ENCODE measurements around the gene SYNCRIP. TPM values are rescaled to one million over a fixed set of nuclear protein-coding genes. Genes with fewer than 3 reads are reported as not detected.
A peak's percentile ranks its signal among the peaks of the same experiment; 100 is the strongest.

Gene SYNCRIP
- total and polyA plus RNA-seq, 2 experiments from 2014 or later, result 62.1 to 78.1 TPM

DNA sequence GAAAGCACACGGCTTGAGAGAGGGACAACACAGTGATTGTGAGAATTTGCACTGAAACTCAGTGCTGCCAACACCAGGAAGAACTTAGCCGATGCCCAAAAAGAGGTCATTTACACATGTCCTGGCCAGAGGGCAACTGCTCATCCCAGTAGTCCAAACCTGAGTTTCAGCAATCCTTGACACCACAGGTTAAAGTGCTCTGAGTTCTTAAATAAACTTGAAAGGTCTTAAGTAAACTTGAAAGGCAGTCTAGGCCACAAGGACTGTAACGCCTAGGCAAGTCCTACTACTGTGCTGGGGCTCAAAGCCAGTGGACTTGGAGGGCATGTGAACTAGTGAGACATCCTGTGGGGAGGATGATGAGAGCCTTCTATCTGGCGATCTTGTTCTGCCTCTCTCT lies 63.1 kb downstream of the SYNCRIP start:
- Histone ChIP-seq H3K4me1 (ENCODE audit: insufficient read depth) (peaks cover 16% of the 10 kb centered on the region), H3K27ac (peak overlapping the region; percentile 88)
- 81% methylated on average over 4 of the region's 4 CpGs for WGBS (ENCODE audit: low lambda C conversion rate, missing lambda C conversion rate)

DNA sequence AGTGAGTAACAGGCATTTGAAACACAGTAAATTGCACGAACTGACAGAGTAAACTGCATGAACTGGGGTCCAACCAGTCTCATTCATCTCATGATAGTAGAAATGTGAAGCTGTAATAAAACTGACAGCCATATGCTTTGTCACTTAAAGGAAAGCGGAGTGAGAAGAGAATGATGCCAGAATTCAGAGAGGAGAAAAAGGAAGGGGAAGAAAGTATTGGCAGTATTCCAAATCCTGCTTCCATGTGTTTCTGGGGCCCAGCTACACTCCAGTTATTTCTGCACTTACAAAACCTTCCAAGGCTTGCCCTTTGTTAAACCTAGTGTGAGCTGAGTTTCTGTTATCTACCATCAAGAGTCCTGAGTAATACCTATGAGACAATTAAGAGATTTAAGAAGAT lies 66.2 kb downstream of the SYNCRIP start:
- Histone ChIP-seq H4K20me1 (ENCODE audit: insufficient read depth, poor library complexity, severe bottlenecking) (peaks cover 7% of the 10 kb centered on the region), H3K4me1 (ENCODE audit: insufficient read depth) (peaks cover 17% of the 10 kb centered on the region), H3K4me3 (no peak overlapping the region), H3K27ac (no peak overlapping the region), H3K36me3 (replicated peaks; ENCODE audit: insufficient read depth, low read depth) (no peaks in the 10 kb centered on the region), H2AFZ (no peak overlapping the region), H3K9me3 (ENCODE audit: low read depth) (no peaks in the 10 kb centered on the region), H3K79me2 (peaks cover 88% of the 10 kb centered on the region), H3K4me2 (no peak overlapping the region), H3K27me3 (no peaks in the 10 kb centered on the region), H3K9me2 (replicated peaks; ENCODE audit: insufficient read depth) (no peaks in the 10 kb centered on the region)
- no peak for DNase-seq (ENCODE audit: low spot score)
- TF ChIP-seq EZH2 (IDR thresholded peaks at IDR 0.05; ENCODE audit: borderline replicate concordance), result no peak
- TF ChIP-seq EZH2phosphoT487 (IDR thresholded peaks at IDR 0.05; ENCODE audit: low read depth, severe bottlenecking, unreplicated experiment), result no peak
- TF ChIP-seq, protein P1, sequence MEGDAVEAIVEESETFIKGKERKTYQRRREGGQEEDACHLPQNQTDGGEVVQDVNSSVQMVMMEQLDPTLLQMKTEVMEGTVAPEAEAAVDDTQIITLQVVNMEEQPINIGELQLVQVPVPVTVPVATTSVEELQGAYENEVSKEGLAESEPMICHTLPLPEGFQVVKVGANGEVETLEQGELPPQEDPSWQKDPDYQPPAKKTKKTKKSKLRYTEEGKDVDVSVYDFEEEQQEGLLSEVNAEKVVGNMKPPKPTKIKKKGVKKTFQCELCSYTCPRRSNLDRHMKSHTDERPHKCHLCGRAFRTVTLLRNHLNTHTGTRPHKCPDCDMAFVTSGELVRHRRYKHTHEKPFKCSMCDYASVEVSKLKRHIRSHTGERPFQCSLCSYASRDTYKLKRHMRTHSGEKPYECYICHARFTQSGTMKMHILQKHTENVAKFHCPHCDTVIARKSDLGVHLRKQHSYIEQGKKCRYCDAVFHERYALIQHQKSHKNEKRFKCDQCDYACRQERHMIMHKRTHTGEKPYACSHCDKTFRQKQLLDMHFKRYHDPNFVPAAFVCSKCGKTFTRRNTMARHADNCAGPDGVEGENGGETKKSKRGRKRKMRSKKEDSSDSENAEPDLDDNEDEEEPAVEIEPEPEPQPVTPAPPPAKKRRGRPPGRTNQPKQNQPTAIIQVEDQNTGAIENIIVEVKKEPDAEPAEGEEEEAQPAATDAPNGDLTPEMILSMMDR (IDR thresholded peaks at IDR 0.05; ENCODE audit: poor library complexity), result no peak
- WGBS (ENCODE audit: low lambda C conversion rate, missing lambda C conversion rate), result 50% methylated on average over 2 of the region's 2 CpGs

More for the DNA sequence above, 63.1 kb downstream of the SYNCRIP start:
- H3K79me2 ChIP-seq, result peaks cover 92% of the 10 kb centered on the region
- no peak overlapping the region for H2AFZ ChIP-seq
- H3K9me2 ChIP-seq (replicated peaks; ENCODE audit: insufficient read depth), result no peaks in the 10 kb centered on the region
- H3K4me3 ChIP-seq, result no peak overlapping the region
- no peaks in the 10 kb centered on the region for H3K27me3 ChIP-seq
- H3K36me3 ChIP-seq (replicated peaks; ENCODE audit: insufficient read depth, low read depth), result no peaks in the 10 kb centered on the region
- DNase-seq (ENCODE audit: low spot score), result peak; percentile 4
- peaks cover 7% of the 10 kb centered on the region for H4K20me1 ChIP-seq (ENCODE audit: insufficient read depth, poor library complexity, severe bottlenecking)
- TF ChIP-seq EZH2 (IDR thresholded peaks at IDR 0.05; ENCODE audit: borderline replicate concordance) (no peak), EZH2phosphoT487 (IDR thresholded peaks at IDR 0.05; ENCODE audit: low read depth, severe bottlenecking, unreplicated experiment) (no peak)
- TF ChIP-seq, protein P1 (IDR thresholded peaks at IDR 0.05; ENCODE audit: poor library complexity), result no peak
- H3K9me3 ChIP-seq (ENCODE audit: low read depth), result peaks cover 8% of the 10 kb centered on the region
- H3K4me2 ChIP-seq, result no peak overlapping the region

DNA sequence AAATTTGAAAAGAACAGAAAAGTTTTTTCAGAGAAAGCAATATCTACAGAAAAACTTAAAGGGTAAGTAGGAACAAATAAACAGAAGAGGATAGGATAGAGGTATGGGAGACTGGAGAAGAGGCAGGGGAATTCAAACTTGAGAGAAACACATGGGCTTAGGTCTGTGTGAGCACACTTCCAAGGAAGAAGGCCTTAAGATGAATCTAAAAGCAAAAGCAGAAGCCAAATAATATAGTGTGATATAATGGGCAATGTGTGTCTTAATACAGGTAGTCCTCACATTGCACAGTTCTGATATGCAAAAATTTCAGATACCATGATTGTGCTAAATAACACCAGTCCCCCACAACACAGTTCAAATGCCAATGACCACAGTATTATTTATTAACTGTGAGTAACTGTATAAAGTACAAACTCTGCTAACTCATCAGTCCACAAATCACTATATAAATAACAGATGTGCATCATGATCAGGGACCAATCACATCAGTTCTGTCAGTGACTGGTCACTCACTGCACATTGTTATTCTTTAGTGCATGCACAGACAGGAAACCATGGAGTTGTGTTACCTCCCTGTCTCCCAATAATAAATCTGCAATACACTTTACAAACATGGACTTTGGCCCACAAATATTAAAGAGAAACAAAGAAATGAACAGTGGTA lies 67.6 kb downstream of the SYNCRIP start:
- peaks cover 78% of the 10 kb centered on the region for H3K79me2 ChIP-seq
- H3K27ac ChIP-seq, result peak overlapping the region; percentile 5
- TF ChIP-seq, protein P1 (IDR thresholded peaks at IDR 0.05; ENCODE audit: poor library complexity), result no peak
- TF ChIP-seq EZH2phosphoT487 (IDR thresholded peaks at IDR 0.05; ENCODE audit: low read depth, severe bottlenecking, unreplicated experiment) (no peak), EZH2 (IDR thresholded peaks at IDR 0.05; ENCODE audit: borderline replicate concordance) (no peak)
- H3K9me2 ChIP-seq (replicated peaks; ENCODE audit: insufficient read depth), result no peaks in the 10 kb centered on the region
- H3K9me3 ChIP-seq (ENCODE audit: low read depth), result no peaks in the 10 kb centered on the region
- H3K4me3 ChIP-seq, result no peak overlapping the region
- peak overlapping the region; percentile 2 for H3K4me2 ChIP-seq
- H3K36me3 ChIP-seq (replicated peaks; ENCODE audit: insufficient read depth, low read depth), result no peaks in the 10 kb centered on the region
- peaks cover 12% of the 10 kb centered on the region for H3K4me1 ChIP-seq (ENCODE audit: insufficient read depth)
- peak; percentile 8 for DNase-seq (ENCODE audit: low spot score)
- no peak overlapping the region for H2AFZ ChIP-seq
- peaks cover 7% of the 10 kb centered on the region for H4K20me1 ChIP-seq (ENCODE audit: insufficient read depth, poor library complexity, severe bottlenecking)
- no peaks in the 10 kb centered on the region for H3K27me3 ChIP-seq
